NOMO-1 treated with dmso at 0.1 percent for 144 hours (cell line): ENCODE results near the gene NXPE3.
"Not testable (repeated sequence)": the region's sequence is repeated elsewhere in the genome, so short reads cannot be mapped to it uniquely, and the experiment has no call there.

Experiments used
- DNase-seq: peaks from one replicate; lab custom pipeline; 2025; ENCODE audit not compliant: unreplicated experiment; lab: John Stamatoyannopoulos, UW

NXPE3 gene

DNA sequence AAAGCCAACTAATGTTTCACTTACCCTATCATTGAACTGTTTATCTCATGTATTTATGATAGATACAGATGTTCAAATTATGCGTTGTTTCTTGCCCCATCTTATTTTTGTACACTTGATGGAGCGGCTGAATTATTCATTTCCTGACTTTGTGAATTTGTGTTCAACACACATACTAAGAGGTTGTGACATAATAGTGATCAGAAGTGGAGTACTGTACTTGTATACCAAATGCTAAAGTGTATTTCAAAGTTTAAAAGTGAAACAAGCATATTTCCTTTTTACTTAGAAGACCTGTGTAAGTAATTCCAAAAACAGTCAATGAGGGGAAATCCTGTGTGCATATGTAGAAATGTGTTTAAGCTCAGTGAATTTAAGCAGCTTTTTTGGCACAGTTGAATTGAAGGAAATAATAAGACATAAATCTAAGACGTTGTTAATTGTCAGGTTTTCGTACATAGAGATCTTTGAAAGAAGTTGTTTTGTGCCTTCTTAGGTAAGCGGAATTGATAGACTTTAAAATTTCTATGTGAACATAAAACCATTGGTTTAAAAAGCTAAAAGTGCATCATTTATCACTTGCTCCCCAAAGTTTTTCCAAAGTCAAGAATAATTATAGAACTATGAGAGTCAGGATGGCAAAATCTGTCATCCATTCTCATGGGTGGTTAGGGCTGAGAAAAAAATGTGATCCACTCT, 72.2 kb downstream of the NXPE3 start:
- no peak for DNase-seq

DNA sequence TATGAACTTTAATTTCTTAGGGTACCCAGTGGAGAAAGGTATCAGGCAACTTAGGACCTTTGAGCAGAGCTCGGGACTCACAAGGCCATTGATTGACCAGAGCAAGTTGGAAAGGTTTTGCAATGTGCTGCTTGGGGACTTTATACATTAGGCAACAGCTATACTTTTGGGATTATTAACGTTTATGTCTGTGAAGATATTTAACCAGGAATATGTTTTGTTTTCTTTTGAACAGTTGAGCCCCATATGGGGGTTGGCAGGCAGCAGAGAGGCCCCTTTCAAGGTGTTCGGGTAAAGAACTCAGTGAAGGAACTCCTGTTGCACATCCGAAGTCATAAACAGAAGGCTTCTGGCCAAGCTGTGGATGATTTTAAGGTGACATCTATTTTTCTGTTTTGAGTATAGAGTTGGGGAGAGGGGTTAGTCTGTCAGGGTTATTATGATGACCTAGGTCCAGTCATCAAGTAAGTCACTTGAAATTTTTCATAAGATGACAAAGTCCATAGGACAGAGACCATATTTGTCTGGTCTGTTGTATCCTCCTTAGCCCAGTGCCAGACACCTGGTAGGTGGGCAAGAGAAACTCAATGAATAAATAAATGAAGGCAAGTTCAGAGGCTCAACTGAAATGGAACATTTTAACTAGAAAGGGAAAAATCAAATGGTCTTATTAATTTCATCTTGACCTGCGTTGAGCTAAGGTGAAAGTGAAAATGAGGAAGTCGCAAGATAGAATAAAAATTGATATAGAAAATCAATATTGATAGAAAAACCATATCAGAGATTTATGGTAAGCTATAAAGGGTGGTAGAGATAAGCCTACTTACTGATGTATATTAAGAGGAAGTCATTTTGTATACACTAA, 73.1 kb downstream of the NXPE3 start:
- no peak for DNase-seq

DNA sequence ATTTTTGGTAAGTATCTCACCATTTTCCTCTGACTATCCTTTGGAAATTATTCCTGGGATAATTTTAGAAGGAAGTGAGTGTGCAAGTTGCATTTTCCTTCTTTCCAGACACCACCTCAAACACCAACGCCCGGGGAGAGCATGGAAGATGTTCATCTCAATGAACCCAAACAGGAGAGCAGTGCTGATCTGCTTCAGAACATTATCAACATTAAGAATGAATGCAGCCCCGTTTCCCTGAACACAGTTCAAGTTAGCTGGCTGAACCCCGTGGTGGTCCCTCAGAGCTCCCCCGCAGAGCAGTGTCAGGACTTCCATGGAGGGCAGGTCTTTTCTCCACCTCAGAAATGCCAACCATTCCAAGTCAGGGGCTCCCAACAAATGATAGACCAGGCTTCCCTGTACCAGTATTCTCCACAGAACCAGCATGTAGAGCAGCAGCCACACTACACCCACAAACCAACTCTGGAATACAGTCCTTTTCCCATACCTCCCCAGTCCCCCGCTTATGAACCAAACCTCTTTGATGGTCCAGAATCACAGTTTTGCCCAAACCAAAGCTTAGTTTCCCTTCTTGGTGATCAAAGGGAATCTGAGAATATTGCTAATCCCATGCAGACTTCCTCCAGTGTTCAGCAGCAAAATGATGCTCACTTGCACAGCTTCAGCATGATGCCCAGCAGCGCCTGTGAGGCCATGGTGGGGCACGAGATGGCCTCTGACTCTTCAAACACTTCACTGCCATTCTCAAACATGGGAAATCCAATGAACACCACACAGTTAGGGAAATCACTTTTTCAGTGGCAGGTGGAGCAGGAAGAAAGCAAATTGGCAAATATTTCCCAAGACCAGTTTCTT, 74.2 kb downstream of the NXPE3 start:
- DNase-seq = no peak

DNA sequence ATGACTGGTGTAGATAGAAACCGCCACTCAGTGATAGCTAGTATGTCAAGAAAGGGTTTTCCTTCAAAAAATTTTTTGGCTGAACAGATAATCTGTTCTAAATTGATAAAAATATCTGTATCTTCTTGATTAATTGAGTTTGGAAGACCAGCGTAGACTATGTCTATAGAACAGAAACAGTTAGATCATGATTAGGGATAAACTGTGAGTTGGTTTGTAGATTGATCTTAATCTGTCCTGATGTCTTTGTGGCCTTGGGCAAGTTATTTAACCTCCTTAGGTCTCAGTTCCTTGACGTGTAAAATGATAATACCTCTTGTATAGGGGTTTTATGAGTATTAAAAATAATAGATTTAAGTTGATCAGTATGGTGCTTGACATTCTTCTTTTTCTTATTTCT, 75.0 kb downstream of the NXPE3 start:
- no peak for DNase-seq

DNA sequence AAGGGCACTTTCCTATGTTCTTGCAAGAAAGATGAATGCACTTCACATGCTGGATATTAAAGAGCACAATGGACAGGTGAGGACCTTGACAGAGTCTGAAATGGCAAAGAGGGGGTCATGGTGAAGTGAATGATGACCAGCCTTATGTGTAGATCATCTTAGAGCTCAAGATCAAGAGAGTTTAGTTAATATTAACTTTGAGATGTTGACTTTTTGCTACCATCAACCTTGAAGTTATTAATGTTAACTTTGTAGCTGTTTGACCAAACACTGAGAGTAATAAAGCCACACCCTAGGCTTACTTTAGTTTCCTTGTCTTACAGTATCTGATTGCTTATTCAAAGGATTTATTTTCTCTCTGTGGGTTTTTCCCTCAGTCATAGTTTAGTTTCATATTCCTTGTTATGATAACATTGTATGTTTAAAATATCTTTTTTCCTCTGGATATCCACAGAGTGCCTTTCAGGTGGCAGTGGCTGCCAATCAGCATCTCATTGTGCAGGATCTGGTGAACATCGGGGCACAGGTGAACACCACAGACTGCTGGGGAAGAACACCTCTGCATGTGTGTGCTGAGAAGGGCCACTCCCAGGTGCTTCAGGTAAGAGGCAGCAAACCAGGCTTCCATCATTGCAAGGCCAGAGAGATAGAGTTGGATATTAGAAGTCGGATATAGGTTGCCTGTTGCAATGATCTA, 75.7 kb downstream of the NXPE3 start:
- DNase-seq = no peak

DNA sequence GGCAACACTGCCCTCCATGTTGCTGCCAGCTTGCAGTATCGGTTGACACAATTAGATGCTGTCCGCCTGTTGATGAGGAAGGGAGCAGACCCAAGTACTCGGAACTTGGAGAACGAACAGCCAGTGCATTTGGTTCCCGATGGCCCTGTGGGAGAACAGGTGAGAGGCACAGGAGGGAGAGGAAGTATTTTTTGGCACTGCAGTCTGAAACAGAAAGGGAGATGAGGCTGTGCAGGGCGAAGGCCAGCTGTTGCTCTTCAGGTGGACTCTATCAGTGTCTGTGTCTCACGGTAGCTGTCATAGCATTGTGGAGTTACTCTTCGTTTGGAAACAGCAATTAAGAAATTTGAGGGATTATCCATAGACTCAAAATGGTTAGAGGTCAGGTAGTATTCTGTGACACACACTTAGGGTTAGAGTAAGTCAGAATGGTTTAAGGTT, 78.3 kb downstream of the NXPE3 start:
- no peak for DNase-seq

DNA sequence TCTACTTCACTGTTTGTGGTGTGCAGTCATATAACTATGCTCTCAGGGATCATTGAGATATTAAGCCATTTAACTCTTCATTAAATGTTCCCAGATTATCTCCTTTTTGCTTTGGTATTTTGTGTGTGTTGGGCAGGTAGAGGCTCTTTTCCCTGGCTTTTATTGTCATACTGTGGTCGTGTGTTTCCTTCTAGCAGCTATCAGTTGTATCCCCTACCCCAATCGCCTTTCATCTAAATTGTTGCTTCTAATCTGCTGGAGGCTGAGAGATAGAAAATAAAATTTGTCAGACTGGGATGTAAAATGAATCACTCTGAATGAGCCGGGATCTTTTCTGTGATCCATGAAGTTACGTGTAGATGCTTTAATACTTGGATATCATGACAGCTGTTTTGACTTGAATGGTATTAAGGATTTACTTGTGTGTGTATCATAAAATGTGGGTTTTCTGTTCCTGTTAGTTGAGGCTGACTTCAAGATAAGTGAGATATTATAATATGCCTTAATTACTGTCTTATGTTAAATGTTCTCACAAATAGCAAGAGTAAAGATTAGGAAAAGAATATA, 79.5 kb downstream of the NXPE3 start:
- no peak for DNase-seq

DNA sequence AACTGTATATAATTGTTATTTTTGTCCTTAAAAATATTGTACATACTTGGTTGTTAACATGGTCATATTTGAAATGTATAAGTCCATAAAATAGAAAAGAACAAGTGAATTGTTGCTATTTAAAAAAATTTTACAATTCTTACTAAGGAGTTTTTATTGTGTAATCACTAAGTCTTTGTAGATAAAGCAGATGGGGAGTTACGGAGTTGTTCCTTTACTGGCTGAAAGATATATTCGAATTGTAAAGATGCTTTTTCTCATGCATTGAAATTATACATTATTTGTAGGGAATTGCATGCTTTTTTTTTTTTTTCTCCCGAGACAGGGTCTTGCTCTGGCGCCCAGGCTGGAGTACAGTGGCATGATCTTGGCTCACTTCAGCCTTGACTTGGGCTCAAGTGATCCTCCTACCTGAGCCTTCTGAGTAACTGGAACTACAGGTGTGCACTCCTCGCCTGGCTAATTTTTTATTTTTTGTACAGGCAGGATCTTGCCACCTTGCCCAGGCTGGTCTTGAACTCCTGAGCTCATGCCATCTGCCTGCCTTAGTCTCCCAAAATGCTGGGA, 81.0 kb downstream of the NXPE3 start:
- no peak for DNase-seq

DNA sequence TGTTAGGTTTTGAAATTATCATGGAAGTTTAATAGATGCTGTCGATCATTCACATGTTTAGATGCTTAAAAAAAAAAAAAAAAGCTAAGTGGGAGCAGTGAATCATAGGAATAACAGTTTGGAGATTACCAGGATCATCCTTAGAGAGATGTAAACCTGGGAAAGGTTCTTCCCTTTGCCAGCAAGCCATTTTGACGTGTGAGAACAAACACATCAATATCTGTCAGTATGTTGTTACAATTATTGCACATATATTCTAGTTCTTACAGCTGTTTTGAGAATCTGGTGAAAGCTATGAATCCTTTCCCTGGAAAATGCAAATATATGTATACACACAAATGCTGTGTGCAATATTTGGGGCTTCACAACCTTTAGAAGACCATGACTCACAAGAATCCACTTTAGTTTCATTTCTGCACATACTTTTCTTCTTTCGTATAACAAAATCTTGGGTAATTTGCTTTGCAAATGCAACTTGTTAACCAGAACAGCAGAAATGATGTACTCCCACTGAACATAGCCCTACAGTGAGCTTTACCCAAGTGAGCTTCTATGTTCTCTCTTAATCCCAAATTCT, 82.3 kb downstream of the NXPE3 start:
- DNase-seq = no peak

DNA sequence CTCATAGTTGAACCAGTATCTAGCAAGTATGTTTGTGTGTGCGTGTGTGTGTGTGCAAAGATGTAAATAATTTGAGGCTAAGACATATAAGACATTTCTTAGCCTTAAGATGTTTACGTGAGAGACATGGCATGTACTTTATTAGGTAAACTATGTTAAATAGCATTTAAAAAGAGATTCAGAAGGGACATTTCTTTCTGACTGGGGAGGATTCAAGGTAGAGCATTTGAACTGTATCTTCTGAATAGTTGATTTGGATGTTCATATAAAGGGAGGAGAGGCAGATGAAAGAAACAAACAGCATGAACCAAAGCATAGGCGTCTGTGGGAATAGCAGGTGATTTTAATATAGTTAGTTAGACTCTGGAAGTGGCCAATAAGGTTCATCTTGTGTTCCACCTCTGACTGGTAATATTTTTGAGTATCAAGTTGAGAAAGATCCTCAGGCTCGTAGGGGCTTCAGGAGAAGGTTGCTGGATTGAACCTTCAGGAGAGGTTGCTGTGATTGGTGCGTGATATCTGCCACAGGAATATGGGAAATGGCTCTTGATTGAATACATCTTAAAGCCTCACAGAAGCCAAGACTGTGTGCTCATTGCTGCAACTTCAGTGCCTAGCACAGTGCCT, 82.9 kb downstream of the NXPE3 start:
- no peak for DNase-seq

DNA sequence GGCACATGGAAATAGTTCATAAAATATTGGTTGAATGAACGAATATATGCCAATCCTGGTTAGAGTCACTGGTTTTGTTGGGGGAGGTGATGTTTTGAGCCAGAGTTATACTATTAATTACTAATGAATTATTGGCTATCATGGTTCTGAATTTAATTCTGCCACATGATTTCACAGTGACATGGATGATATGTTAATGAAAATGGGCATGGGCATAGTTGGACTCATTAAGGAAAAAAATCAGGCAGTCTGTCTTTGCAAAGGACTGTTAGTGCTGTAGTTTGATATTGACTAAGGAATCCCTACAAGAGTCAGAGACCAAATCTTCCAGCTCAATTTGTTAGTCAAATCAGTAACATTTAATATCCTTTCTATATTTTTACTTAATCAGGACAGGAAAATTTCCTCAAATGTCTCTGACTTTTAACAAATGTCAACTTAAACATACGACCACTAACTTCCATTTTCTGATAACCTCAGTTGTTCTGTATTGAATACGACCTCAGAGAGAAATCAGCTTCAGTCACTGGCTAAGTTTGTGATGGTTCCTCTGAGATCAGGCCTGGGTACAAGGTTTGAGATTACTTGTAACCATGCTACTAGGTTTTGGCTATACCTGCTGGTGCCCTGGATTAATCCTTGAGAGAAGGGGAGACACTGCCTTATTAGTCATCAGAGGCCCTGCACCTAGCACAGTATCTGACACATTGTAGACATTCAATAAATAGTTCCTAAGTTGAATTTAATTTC, 83.6 kb downstream of the NXPE3 start:
- no peak for DNase-seq

DNA sequence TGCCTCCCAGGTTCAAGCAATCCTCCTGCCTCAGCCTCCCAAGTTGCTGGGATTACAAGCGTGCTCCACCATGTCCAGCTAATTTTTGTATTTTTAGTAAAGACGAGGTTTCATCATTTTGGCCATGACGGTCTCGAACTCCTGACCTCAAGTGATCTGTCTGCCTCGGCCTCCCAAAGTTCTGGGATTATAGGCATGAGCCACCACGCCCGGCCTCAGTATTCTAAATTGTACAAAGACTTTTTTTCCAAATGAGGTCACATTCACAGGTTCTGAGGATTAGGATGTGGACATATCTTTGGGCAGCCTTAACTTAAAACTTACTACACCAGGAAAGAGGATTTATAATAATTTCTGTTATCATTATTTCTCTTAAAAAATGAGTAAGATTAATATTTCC, 85.9 kb downstream of the NXPE3 start:
- not testable (repeated sequence) for DNase-seq

DNA sequence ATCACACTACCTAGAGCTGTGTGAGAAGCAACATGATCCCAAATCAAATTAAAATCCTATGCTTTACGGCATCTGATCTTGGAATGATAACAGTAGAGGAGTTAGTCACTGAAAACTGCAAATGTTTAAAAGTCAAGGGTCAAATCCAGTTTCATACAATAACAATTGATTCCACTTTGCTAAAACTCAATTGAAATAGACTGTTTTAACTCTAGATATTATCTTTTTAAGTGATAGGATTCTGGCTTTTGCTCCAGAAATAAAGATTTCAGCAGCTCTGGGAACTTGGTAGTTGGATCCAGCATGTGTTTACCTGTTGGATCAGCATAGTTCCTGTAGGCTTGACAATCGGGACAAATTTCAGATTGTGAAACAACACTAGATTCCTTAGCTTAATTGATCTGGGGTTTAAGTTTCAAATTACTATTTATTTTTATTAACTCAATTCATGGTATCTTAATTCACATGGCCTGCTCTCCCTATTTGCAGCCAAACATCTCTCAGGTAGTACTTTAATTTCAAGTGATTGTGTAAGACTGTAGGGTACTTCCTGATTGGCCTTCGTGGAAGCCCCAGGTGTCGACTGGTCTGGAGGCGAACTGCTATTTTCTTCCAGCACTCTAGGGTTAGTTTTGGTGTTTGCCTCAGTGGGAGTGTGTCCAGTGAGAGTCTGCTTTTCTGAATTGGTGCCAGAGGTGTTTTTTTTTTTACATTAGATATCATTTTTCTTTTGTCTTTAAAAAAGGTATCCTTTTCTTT, 86.9 kb downstream of the NXPE3 start:
- DNase-seq = no peak

DNA sequence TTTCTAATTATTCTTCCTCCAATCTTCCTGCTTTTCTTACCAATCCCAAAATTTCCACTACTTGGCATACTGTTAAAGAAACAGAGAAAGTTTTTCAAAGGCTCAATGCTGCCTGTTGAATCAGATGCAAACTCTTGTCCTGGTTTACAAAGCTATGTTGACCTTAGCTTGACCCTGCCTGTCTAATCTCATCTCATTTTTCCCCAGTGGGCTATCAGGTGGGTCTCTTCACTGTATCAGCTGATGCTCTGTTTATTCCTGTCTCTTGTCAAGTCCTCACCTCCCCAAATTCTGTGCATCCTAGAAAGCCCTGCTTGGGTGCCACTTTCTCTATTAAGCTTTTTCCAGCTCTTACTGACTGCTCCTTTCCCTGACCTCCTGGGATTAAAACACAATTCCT, 88.5 kb downstream of the NXPE3 start:
- no peak for DNase-seq

DNA sequence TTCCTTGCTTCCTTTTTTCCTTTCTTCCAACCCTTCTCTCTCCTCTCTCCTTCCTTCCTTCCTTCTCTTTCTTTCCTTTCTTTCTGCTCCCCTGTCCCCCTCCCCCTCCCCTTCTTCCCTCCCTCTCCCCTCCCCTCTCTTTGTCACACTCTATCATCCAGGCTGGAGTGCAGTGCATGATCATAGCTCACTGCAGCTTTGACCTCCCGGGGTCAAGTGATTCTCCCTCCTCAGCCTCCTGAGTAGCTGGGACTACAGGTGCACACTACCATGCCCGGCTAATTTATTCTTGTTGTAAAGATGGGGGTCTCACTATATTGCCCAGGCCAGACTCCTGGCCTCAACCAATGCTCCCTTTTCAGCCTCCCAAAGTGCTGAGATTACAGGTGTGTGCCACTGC, 89.0 kb downstream of the NXPE3 start:
- DNase-seq = no peak

DNA sequence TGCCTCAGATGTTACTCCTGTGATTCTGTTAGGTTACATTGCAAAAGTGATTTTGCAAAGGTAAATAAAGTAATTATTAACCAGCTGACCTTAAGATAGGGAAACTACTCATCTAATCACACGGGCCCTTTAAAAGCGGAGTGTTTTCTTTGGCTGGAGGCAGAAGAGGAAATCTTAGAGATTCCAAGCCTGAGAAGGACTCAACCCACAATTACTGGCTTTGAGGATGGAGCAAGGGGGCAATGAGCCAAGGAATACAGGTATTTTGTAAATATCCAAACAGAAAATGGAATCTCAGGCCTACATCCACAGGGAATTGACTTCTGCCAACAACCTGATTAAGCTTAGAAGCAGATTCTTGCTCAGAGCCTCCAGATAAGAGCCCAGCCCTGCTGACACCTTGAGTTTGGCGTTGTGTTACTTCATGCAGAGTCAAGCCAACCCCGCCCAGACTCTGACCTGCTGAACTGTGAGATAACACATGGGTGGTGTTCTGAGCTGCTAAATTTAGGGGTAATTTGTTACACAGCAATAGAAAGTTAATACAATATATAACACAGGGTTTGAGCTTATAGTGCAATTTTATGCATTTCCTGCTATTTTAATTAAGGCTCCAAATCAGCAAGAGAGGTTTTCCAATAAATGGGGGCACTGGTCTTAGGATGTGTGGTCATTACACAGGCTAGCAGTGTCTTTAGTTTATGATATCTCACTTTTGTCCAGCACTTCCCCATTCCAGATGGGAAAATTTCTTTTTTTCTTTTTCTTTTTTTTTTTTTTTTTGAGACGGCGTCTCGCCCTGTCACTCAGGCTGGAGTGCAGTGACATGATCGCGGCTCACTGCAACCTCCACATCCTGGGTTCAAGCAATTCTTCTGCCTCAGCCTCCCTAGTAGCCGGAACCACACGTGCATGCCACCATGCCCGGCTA, 89.8 kb downstream of the NXPE3 start:
- DNase-seq = no peak

DNA sequence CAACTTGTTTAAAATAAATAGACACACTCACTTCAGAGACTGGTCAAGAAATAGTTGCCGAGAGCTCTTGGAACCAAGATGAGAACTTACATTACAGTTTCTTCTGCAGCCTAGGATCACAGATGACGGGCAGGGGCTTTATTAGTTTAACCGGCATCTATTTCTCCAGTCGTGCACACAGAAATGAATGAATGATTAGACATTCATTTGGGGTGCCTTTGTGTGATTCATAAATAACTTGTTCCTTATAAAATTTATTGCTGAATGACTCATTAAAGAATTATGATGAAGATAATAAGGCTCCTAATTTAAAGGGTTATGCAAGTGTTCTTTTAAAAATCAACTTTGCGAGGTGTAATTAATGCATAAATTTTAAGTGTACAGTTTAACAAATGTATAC, 91.1 kb downstream of the NXPE3 start:
- DNase-seq = no peak
